Motor neuron (in vitro differentiated cells): Measurements from ENCODE around the gene SBNO2. TPM values are rescaled to one million over a fixed set of nuclear protein-coding genes. Genes with fewer than 3 reads are reported as not detected.
"Not testable (repeated sequence)": the region's sequence is repeated elsewhere in the genome, so short reads cannot be mapped to it uniquely, and the experiment has no call there.

Experiments used
- ATAC-seq, 8 experiments: fragments of 200-7000 bp; cut with Tn5 transposase; replicated peaks in 6 of 8; 2 replicates each; pipeline ENCODE4 v1.8.0; 2021; ENCODE audit warnings: mild to moderate bottlenecking in 8 of 8, moderate library complexity in 8 of 8
- H3K27ac ChIP-seq, 2 donors: fragments of 250-450 bp; sonication (Bioruptor Pico); 2 replicates each; pipeline ENCODE4 v1.9.0; 2021; ENCODE audit warnings: antibody characterized with exemption in 2 of 2, mild to moderate bottlenecking in 2 of 2, moderate library complexity in 1 of 2
- H3K4me1 ChIP-seq, 2 donors: fragments of 250-450 bp; sonication (Bioruptor Pico); replicated peaks in 1 of 2; 2 replicates each; pipeline ENCODE4 v1.6.1; 2021; ENCODE audit warnings: antibody characterized with exemption in 2 of 2, mild to moderate bottlenecking in 2 of 2, moderate library complexity in 1 of 2
- H3K4me3 ChIP-seq, 5 donors: fragments of 250-450 bp; sonication (Bioruptor Pico); 2 replicates each; pipeline ENCODE4 v1.9.0; 2021; ENCODE audit warnings: antibody characterized with exemption in 5 of 5, mild to moderate bottlenecking in 5 of 5, moderate library complexity in 4 of 5
- WGBS, 10 experiments: fragments of 450-650 bp; shearing (Covaris generic); methylation state at CpG; one replicate each; pipeline ENCODE4 v1.0.0; 2022; 5-methylcytosine and 5-hydroxymethylcytosine counted together
- in situ Hi-C, 9 experiments: fragments of 400-800 bp; cut with MboI; loops; one replicate each; pipeline ENCODE4 v1.15.0; 2021; ENCODE audit warnings: low sequenced_read_pairs in 9 of 9, low pct_unique_long_range_greater_than_20kb in 2 of 9; ENCODE audit not compliant: unreplicated experiment in 9 of 9
- total RNA-seq, 8 experiments: library from RNA; unstranded; fragments of 300-600 nt; gene quantifications; 2 replicates each; pipeline versions ENCODE4 v1.2.3 to v1.2.4, GENCODE V29; 2022

SBNO2 gene
- total RNA-seq, 8 experiments from 2014 or later = 5.6 to 54.9 (median 22.5) TPM

DNA sequence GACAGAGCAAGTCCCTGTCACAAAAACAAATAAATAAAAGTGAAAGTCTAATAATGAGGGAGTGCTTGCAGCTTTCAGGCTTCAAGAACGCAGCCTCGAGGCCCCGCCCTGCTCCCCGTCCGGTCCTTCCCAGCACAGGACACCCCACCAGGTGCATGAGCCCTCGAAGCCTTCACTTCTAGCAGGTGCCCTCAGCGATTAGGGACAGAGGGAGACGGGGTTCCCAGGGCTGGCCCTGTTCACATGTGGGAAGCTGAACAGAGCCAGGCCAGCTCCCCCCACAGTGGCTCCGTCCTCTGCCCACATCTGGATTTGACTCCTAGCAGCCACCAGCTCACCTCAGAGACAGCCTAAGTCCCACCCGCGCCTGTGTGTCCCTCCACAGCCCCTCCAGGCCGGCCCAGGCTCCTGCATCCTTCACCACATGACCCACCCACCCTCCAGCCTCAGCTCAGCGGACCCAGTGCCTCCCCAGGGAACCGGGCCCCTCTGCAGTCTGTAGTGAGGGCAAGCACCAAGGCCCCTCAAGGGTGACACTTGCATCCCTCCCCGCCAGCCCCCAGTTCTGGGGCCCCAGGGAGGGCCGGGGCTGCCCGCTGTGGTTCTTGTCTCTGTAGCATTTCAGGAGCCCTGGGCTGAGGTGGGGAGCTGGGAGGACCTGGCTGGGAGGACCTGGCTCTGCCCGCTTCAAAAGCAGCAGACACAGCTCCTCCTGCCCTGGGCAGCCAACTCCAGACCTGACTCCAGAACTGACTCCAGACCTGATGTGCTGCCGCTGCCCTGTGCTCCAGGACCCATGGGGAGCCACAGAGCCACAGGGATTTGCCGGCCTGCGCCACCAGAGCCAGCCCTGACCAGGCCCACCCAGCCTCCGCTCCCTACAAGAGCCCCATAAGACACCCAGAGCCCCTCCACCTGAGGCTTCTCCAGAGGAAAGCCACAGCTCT lies 43.0 kb downstream of the SBNO2 start:
- peak; percentile 1 to 42 (median 18) for ATAC-seq
- WGBS, 10 experiments = 20 to 88% (median 85%) methylated on average over 1 to 5 of the region's 22 CpGs; no CpG with 5 or more reads in 7 of the 10 experiments

DNA sequence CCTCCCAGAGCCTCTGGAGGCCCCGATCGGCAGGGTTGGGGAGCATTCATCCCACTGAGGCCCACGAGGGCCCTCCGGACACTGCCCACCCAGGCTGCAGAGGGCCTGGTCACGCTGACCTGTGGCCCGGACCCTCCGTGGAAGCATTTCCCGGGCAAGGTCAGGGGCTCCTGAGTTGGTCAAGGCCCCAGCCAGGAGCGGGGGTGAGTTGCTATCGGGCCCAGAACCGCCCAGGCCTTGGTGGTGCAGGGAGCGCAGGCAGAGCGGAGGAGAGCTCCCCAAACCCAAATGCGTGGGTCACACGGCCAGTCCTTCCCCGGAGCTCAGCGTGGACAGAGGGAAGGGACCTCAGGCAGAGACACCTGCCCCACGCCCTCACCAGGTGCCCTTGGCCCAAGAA lies 44.5 kb downstream of the SBNO2 start:
- Histone ChIP-seq H3K4me3 (no peak overlapping the region), H3K27ac (no peak overlapping the region), H3K4me1 (peaks cover 21 to 23% of the 10 kb centered on the region in 2 donors)
- in situ Hi-C loops = no loop called here
- ATAC-seq = no peak
- WGBS, 10 experiments = 78 to 80% methylated on average over 1 to 3 of the region's 18 CpGs; no CpG with 5 or more reads in 8 of the 10 experiments

More for the DNA sequence above, 43.0 kb downstream of the SBNO2 start:
- peak overlapping the region in 1 of 2 donors; percentile 69 for H3K27ac ChIP-seq
- peaks cover 21 to 23% of the 10 kb centered on the region in 2 donors for H3K4me1 ChIP-seq
- peak overlapping the region; percentile 12 to 46 (median 29) for H3K4me3 ChIP-seq
- in situ Hi-C loops = no loop called here

DNA sequence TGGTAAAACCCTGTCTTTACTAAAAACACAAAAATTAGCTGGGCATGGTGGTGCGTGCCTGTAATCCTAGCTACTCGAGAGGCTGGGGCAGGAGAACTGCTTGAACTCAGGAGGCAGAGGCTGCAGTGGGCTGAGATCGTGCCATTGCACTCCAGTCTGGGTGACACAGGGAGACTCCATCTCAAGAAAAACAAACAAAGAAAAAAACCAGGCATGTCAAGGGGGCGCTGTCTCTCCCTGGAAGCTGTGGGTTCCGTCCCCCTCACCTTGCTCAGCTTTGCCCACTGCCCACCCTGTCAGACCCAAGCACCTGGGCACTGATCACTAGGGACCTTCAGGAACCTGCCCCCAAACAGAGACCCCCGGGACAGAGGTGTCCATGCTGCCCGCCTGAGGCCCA lies 45.0 kb downstream of the SBNO2 start:
- H3K4me3 ChIP-seq, H3K27ac ChIP-seq, in situ Hi-C loops, ATAC-seq: not testable (repeated sequence)
- WGBS, 10 experiments = 63 to 100% (median 90%) methylated on average over 1 to 5 of the region's 7 CpGs; no CpG with 5 or more reads in 4 of the 10 experiments
- peaks cover 21 to 23% of the 10 kb centered on the region in 2 donors for H3K4me1 ChIP-seq

DNA sequence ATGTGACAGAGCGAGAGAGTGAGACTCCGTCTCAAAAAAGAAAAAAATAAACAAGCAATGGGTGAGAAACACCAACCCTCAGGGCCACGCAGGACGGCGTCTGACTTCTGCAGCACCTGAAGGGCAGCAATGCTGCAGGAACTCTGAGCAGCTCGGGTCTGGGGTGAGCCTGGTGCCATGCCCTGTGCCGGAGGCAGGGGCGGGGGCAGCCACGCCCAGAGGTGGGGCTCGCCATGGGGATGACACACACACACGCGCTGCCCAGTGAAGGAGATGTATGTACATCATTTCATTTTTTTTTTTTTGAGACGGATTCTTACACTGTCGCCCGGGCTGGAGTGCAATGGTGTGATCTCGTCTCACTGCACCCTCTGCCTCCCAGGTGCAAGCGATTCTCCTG lies 46.0 kb downstream of the SBNO2 start:
- WGBS, 10 experiments = 80 to 100% (median 100%) methylated on average over 3 to 9 of the region's 17 CpGs; no CpG with 5 or more reads in 7 of the 10 experiments
- no peak overlapping the region for H3K27ac ChIP-seq
- ATAC-seq = peak in 2 of 8 experiments; percentile 2 to 12
- in situ Hi-C loops = no loop called here
- H3K4me3 ChIP-seq = no peak overlapping the region
- peaks cover 24 to 27% of the 10 kb centered on the region in 2 donors for H3K4me1 ChIP-seq

DNA sequence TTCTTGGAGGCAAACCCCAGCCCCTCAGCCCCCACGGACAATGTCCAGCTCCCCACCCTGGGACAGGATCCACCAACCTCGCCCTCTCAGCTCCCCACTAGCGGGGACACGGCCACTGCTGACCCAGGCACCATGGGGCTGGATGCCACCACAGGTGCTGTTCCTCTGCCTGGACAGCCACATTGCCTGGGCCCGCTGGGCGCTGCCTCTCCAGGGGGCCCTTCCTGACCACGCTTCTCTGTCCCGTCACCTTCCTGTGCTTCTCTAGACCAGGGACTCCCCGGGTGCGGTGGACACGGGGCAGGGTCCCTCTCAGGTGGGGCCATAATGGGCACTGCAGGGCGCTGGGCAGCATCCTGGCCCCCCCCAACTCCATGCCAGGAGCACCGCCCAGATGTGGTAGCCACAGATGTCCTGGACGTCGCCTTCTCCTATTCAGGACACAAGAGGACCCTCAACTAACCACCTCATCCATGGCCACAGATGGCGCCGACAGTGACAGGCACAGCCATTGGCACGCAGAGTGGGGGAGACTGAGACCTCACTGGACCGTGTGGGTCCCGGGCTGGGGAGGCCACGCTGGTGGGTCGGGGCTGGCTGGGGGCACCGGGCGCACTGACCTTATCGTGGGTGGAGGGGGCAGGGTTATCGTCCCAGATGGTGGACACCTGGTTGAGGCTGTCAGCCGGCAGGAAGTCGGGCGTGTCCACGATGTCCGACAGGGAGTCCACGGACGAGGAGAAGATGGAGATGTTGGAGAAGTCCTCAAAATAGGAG lies 46.9 kb downstream of the SBNO2 start:
- in situ Hi-C loops = no loop called here
- H3K4me3 ChIP-seq = no peak overlapping the region
- WGBS, 10 experiments = 80 to 95% methylated on average over 1 to 4 of the region's 33 CpGs; no CpG with 5 or more reads in 8 of the 10 experiments
- no peak overlapping the region for H3K27ac ChIP-seq
- ATAC-seq = no peak
- H3K4me1 ChIP-seq = peaks cover 15 to 21% of the 10 kb centered on the region in 2 donors

DNA sequence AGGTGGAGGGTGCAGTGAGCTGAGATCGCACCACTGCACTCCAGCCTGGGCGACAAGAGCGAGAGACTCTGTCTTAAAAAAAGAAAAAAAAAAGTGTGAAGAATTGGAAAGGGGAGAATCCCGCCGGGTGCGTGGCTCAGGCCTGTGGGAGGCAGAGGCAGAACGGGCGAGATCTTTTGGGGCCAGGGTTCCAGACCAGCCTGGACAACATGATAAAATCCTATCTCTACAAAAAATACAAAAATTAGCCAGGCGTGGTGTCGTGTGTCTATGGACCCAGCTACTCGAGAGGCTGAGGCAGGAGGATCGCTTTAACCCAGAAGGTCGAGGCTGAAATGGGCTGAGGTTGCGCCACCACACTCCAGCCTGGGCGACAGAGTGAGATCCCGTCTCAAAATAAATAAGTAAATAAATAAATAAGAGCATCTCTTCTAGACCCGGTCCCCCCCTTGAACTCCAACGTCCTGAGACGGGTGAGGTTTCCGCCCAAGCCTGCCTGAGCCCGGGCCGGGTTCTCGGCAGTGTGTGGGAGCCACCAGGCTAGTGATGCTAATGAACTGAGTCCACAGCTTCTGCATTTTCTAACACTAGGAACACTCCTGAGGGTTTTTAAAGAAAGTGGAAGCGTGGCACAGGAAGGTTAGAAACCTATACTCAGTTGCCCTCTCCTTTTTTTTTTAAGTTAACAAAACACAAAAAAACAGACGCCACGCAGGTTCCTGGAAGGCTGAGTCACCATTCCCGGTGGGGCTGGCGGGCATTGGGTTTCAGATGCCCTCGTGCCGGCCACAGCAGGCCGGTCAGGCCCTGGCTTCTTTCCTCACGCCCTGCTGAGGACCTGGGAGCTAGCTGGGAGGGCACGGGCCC lies 48.2 kb downstream of the SBNO2 start:
- Histone ChIP-seq H3K27ac (no peak overlapping the region), H3K4me3 (no peak overlapping the region), H3K4me1 (peaks cover 3 to 10% of the 10 kb centered on the region in 2 donors)
- WGBS, 10 experiments = 62 to 100% (median 88%) methylated on average over 1 to 16 of the region's 33 CpGs; no CpG with 5 or more reads in 2 of the 10 experiments
- no peak for ATAC-seq
- in situ Hi-C loops = no loop called here

- in situ Hi-C loops = no loop called here
- H3K4me1 ChIP-seq = peaks cover 2 to 10% of the 10 kb centered on the region in 2 donors
- WGBS, 10 experiments = 63 to 100% methylated on average over 1 to 4 of the region's 23 CpGs; no CpG with 5 or more reads in 8 of the 10 experiments
- H3K27ac ChIP-seq = no peak overlapping the region
- no peak overlapping the region for H3K4me3 ChIP-seq
- peak in 2 of 8 experiments; percentile 11 to 16 for ATAC-seq
These were observed 50.0 kb downstream of the SBNO2 start for GRCh38 chr19:1123885-1124677.

DNA sequence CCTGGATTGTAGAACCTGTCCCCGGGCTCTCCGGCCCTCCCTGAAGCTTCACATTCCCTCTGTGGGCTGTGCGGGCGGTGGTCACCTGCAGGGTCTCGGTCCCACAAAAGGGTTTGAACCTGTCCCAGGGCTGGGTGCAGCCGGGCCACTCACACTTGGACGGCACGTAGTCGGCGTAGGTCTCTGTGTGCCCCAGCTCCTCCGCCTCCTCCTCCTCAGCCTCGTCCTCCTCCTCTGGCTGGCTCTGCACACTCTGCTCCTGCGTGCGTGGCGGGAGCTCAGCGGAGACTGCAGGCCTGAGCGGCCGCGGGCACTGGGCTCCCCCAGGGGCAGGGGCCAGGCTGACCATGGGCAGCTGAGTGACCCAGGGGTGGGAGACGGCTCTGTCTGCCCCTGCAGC lies 50.7 kb downstream of the SBNO2 start:
- ATAC-seq = peak; percentile 0 to 36 (median 8)
- no peak overlapping the region for H3K4me3 ChIP-seq
- WGBS, 10 experiments = 60 to 100% (median 82%) methylated on average over 1 to 7 of the region's 20 CpGs; no CpG with 5 or more reads in 6 of the 10 experiments
- H3K4me1 ChIP-seq = peaks cover 2 to 10% of the 10 kb centered on the region in 2 donors
- H3K27ac ChIP-seq = no peak overlapping the region
- in situ Hi-C loops = no loop called here

DNA sequence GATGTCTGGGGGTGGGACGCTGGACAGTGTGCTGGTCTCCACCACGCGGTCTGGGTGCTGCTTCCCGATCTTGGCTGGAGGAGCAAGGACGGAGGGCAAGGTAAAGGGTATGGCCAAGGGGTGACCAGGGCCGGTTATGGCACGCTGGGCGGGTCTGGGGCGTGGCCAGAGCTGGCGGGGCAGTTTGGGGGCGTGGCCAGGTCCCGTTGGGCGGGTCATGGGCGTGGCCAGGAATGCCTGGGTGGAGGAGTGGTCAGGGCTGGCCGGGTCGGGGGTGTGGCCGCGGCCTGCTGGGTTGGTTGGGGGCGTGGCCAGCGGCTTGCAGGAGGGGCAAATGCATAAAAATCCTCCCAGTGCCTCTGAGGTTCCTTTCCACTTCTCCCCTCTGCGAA lies 51.1 kb downstream of the SBNO2 start:
- H3K27ac ChIP-seq = no peak overlapping the region
- 61% methylated on average over 5 of the region's 21 CpGs; no CpG with 5 or more reads in 9 of the 10 experiments for WGBS, 10 experiments
- in situ Hi-C loops = no loop called here
- no peak overlapping the region for H3K4me3 ChIP-seq
- peaks cover 2 to 10% of the 10 kb centered on the region in 2 donors for H3K4me1 ChIP-seq
- ATAC-seq = peak; percentile 8 to 83 (median 68)

GRCh38 chr19:1122021-1122971 lies 51.8 kb downstream of the SBNO2 start:
- peaks cover 2 to 10% of the 10 kb centered on the region in 2 donors for H3K4me1 ChIP-seq
- WGBS, 10 experiments = 96% methylated on average over 8 of the region's 63 CpGs; no CpG with 5 or more reads in 9 of the 10 experiments
- in situ Hi-C loops = no loop called here
- no peak overlapping the region for H3K4me3 ChIP-seq
- no peak for ATAC-seq
- no peak overlapping the region for H3K27ac ChIP-seq

- in situ Hi-C loops = no loop called here
- no peak for ATAC-seq
- WGBS, 10 experiments = 93 to 100% (median 100%) methylated on average over 1 to 6 of the region's 10 CpGs; no CpG with 5 or more reads in 4 of the 10 experiments
- H3K27ac ChIP-seq = no peak overlapping the region
- peaks cover 2 to 10% of the 10 kb centered on the region in 2 donors for H3K4me1 ChIP-seq
- no peak overlapping the region for H3K4me3 ChIP-seq
These were observed 52.7 kb downstream of the SBNO2 start for GRCh38 chr19:1121395-1121794.
